Endothelial cell of umbilical vein (primary cell): Measurements from ENCODE around the gene GFOD1. TPM values are rescaled to one million over a fixed set of nuclear protein-coding genes. Genes with fewer than 3 reads are reported as not detected.

Experiments used
- BruUV-seq: library from RNA; stranded (reverse); fragments of 400-500 nt; replicated peaks from 2 replicates; lab custom pipeline; 2021; lab: Mats Ljungman, UMichigan
- CTCF ChIA-PET: fragments of 300-600, 350-600 bp; sonication (Branson Sonifier 250); formaldehyde crosslinking; loops from one replicate; lab custom pipeline; 2021; ENCODE audit warnings: antibody characterized with exemption, inconsistent platforms; lab: Charles Lee
- POLR2A ChIA-PET: fragments of 300-600, 350-600 bp; sonication (Branson Sonifier 250); formaldehyde crosslinking; loops from one replicate; lab custom pipeline; 2021; ENCODE audit warnings: antibody characterized with exemption, inconsistent platforms; lab: Charles Lee
- DNase-seq: peaks from one replicate; pipeline ENCODE4 v3.0.0-alpha.2; 2011; ENCODE audit warnings: low read depth, low spot score
- FAIRE-seq: peaks from 2 replicates; lab custom pipeline; 2011; peaks lifted over from hg19 to GRCh38; lab: Jason Lieb, UNC
- H2AFZ ChIP-seq: 2 replicates; pipeline ENCODE4 v1.6.0; 2012; ENCODE audit warnings: low read depth, low read length, control low read depth, inconsistent platforms
- H3K27ac ChIP-seq: 2 replicates; pipeline ENCODE4 v1.5.1; 2011; ENCODE audit warnings: low read depth, mild to moderate bottlenecking, control low read depth, low read length, moderate library complexity; ENCODE audit not compliant: insufficient read depth
- H3K27me3 ChIP-seq, 2 experiments: 2 replicates each; pipeline versions ENCODE4 v1.6.0 to v1.6.1; 2011; ENCODE audit warnings: low read length in 2 of 2, mixed read lengths in 1 of 2; ENCODE audit not compliant: control insufficient read depth in 2 of 2, insufficient read depth in 2 of 2
- H3K36me3 ChIP-seq, 2 experiments: 2 replicates in 1 of 2; 3 replicates in 1 of 2; pipeline ENCODE4 v1.5.1; 2011; ENCODE audit warnings: low read length in 2 of 2, mild to moderate bottlenecking in 1 of 2, moderate library complexity in 1 of 2; ENCODE audit not compliant: control insufficient read depth in 2 of 2, insufficient read depth in 2 of 2; ENCODE audit errors: extremely low read depth in 1 of 2
- H3K4me1 ChIP-seq: 3 replicates; pipeline ENCODE4 v1.5.1; 2011; ENCODE audit warnings: mild to moderate bottlenecking, low read length; ENCODE audit not compliant: control insufficient read depth, insufficient read depth; ENCODE audit errors: extremely low read depth
- H3K4me2 ChIP-seq: 2 replicates; pipeline ENCODE4 v1.6.1; 2011; ENCODE audit warnings: low read length, control low read depth, mixed read lengths; ENCODE audit not compliant: insufficient read depth
- H3K4me3 ChIP-seq, 3 experiments: fragments of 200-600 bp in 1 of 3; sonication (generic), shearing (Covaris generic) in 1 of 3; replicated peaks in 1 of 3; 2 replicates each; pipeline ENCODE4 v1.5.1; 2011 to 2016; ENCODE audit warnings: control low read depth in 3 of 3, low read length in 3 of 3, mild to moderate bottlenecking in 2 of 3, inconsistent platforms in 1 of 3, low read depth in 1 of 3, moderate library complexity in 1 of 3; ENCODE audit not compliant: insufficient read depth in 1 of 3
- H3K79me2 ChIP-seq: 2 replicates; pipeline ENCODE4 v1.6.0; 2012; ENCODE audit warnings: low read length, inconsistent platforms; ENCODE audit not compliant: control insufficient read depth, insufficient read depth
- H3K9ac ChIP-seq: replicated peaks from 2 replicates; pipeline ENCODE3; 2011; ENCODE audit warnings: low read length, control low read depth; ENCODE audit not compliant: insufficient read depth; ENCODE audit errors: extremely low read depth
- H3K9me1 ChIP-seq: replicated peaks from 3 replicates; pipeline ENCODE4 v1.6.0; 2011; ENCODE audit warnings: mild to moderate bottlenecking, low read length; ENCODE audit not compliant: control insufficient read depth, insufficient read depth; ENCODE audit errors: extremely low read depth
- H3K9me3 ChIP-seq: replicated peaks from 2 replicates; pipeline ENCODE4 v1.5.1; 2012; ENCODE audit warnings: low read length, inconsistent platforms; ENCODE audit not compliant: control insufficient read depth, insufficient read depth
- H4K20me1 ChIP-seq: replicated peaks from 2 replicates; pipeline ENCODE3; 2011; ENCODE audit warnings: mild to moderate bottlenecking, low read length; ENCODE audit not compliant: control insufficient read depth, insufficient read depth; ENCODE audit errors: extremely low read depth
- CTCF ChIP-seq, 2 donors: IDR thresholded peaks; 1 replicate in 1 of 2; 2 replicates in 1 of 2; pipeline ENCODE4 v1.5.1; 2011; ENCODE audit warnings: low read length in 2 of 2, mild to moderate bottlenecking in 2 of 2, moderate library complexity in 2 of 2, control low read depth in 1 of 2, inconsistent platforms in 1 of 2, low read depth in 1 of 2; ENCODE audit not compliant: insufficient read depth in 1 of 2; ENCODE audit errors: extremely low read depth in 1 of 2
- EZH2 ChIP-seq: IDR thresholded peaks from 2 replicates; pipeline ENCODE4 v1.6.1; 2012; ENCODE audit warnings: borderline replicate concordance, low read depth, mild to moderate bottlenecking, moderate library complexity, low read length, inconsistent platforms; ENCODE audit not compliant: severe bottlenecking
- FOS ChIP-seq: IDR thresholded peaks from 2 replicates; pipeline ENCODE4 v1.6.1; 2011; ENCODE audit warnings: mild to moderate bottlenecking, low read length, moderate library complexity, borderline replicate concordance; ENCODE audit not compliant: insufficient read depth
- GATA2 ChIP-seq: IDR thresholded peaks from 2 replicates; pipeline ENCODE4 v1.7.0; 2011; ENCODE audit warnings: low read depth, mild to moderate bottlenecking, moderate library complexity, mixed read lengths, low read length; ENCODE audit not compliant: insufficient read length, insufficient read depth
- MAX ChIP-seq: IDR thresholded peaks from 2 replicates; pipeline ENCODE4 v1.6.1; 2011; ENCODE audit not compliant: insufficient read depth, insufficient read length
- MYC ChIP-seq: IDR thresholded peaks from one replicate; pipeline ENCODE4 v1.6.1; 2011; ENCODE audit warnings: mild to moderate bottlenecking, low read depth, low read length
- POLR2A ChIP-seq: IDR thresholded peaks from 2 replicates; pipeline ENCODE4 v1.6.1; 2012; ENCODE audit warnings: low read depth, mild to moderate bottlenecking, control low read depth, low read length
- POLR2AphosphoS5 ChIP-seq: IDR thresholded peaks from 2 replicates; pipeline ENCODE4 v1.6.1; 2012; ENCODE audit warnings: low read depth, mild to moderate bottlenecking, control low read depth, low read length, moderate library complexity; ENCODE audit not compliant: insufficient read depth
- dilution Hi-C: fragments of 300-500 bp; cut with MboI; formaldehyde crosslinking; loops from one replicate; pipeline ENCODE4 v1.15.0; 2019; ENCODE audit warnings: low sequenced_read_pairs; ENCODE audit not compliant: extremely low pct_ligation_motif_present
- intact Hi-C: fragments of 100-400 bp; cut with micrococcal nuclease; formaldehyde crosslinking; loops from one replicate; pipeline ENCODE4 v1.10.0; 2022
- polyA plus RNA-seq, 4 experiments: library from polyadenylated mRNA; depleted of rRNA in 3 of 4; stranded (reverse) in 3 of 4; unstranded in 1 of 4; fragments of >200 nt; gene quantifications; 2 replicates each; pipeline versions ENCODE4 v1.2.1 to v1.2.3, GENCODE V29; 2011 to 2012; ENCODE audit warnings: missing spikeins in 1 of 4
- total RNA-seq: library from RNA; stranded (reverse); gene quantifications from 2 replicates; pipeline ENCODE4 v1.2.3, GENCODE V29; 2021

GFOD1 gene
- total and polyA plus RNA-seq, 2 donors (not counting 3 experiments of a cell fraction or from before 2014, with no cell fraction given): 12.1 to 24.1 TPM

- intact Hi-C loops: loop anchor here (5.0 kb wide), 1 partner anchor 695 kb away; no protein-coding TSS in a partner anchor
- no peaks in the 10 kb centered on the region for H3K79me2 ChIP-seq
Measured at GRCh38 chr6:13332349-13332706, 155.1 kb downstream of the GFOD1 start.

More at GRCh38 chr6:13332349-13332706, 155.1 kb downstream of the GFOD1 start:
- no TSS peak for BruUV-seq
- H3K4me1 ChIP-seq: peaks cover 23% of the 10 kb centered on the region
- TF ChIP-seq FOS (no peak), GATA2 (no peak), POLR2A (no peak), CTCF (IDR thresholded peaks at IDR 0.05; ENCODE audit: extremely low read depth in 1 of 2, insufficient read depth in 1 of 2, low read depth in 1 of 2, low read length in 2 of 2) (no peak), POLR2AphosphoS5 (no peak), EZH2 (no peak), MYC (no peak), MAX (no peak)
- FAIRE-seq (no peak), DNase-seq (no peak)
- no peak overlapping the region for H3K9ac ChIP-seq
- ChIA-PET POLR2A (no interaction called here), CTCF (interaction anchor here (2.5 to 7.1 kb wide), 4 partner anchors 137 to 421 kb away, joined by 16 to 98 read pairs (median 40); partner anchors contain the start of gene SIRT5)
- H3K4me2 ChIP-seq: no peak overlapping the region
- no peak overlapping the region for H2AFZ ChIP-seq
- no peaks in the 10 kb centered on the region for H3K9me3 ChIP-seq
- no peaks in the 10 kb centered on the region for H4K20me1 ChIP-seq
- H3K4me3 ChIP-seq: no peak overlapping the region
- no peak overlapping the region for H3K27ac ChIP-seq
- dilution Hi-C loops: loop anchor here (25.0 kb wide), 1 partner anchor 230 kb away; the partner anchor contains the start of gene SIRT5
- no peaks in the 10 kb centered on the region for H3K27me3 ChIP-seq
- no peaks in the 10 kb centered on the region for H3K9me1 ChIP-seq
- H3K36me3 ChIP-seq: no peaks in the 10 kb centered on the region
